Esophagus squamous epithelium (tissue), 4 donors: ENCODE results near the gene EIF2S3B.

Experiments
- POLR2A ChIP-seq, 4 donors: fragments of 450-650 bp; IDR thresholded peaks; one replicate each; pipeline ENCODE4 v1.6.1; 2017; ENCODE audit warnings: antibody characterized with exemption in 4 of 4, mild to moderate bottlenecking in 4 of 4, moderate library complexity in 3 of 4
- TF ChIP-seq, protein P1 (sequence below), 6 experiments: fragments of 450-650 bp in 4 of 6; fragments of 200-600 bp in 2 of 6; sonication (generic) in 2 of 6; IDR thresholded peaks; one replicate each; pipeline ENCODE4 v1.5.1; 2016 to 2019; ENCODE audit warnings: antibody characterized with exemption in 6 of 6, mild to moderate bottlenecking in 4 of 6, moderate library complexity in 4 of 6

DNA sequence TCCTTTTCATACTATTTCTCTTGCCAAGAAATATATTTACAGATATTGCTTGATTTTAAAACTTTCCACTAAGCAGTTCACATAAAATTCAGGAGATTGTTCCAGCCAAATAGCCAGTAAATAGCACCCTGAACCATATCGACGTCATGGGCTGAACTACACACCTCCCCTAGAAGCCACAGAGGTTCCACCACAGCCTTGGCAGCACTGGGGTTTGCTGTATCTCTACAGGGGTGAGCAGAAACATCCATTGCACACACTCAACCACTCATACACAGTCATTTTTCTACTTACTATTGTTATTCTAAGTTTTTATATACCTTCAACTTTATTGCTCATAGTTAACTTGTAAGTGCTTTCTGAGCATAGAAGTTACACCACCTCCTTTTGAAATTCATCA is 8.1 kb upstream of the EIF2S3B start:
- TF ChIP-seq, protein P1, sequence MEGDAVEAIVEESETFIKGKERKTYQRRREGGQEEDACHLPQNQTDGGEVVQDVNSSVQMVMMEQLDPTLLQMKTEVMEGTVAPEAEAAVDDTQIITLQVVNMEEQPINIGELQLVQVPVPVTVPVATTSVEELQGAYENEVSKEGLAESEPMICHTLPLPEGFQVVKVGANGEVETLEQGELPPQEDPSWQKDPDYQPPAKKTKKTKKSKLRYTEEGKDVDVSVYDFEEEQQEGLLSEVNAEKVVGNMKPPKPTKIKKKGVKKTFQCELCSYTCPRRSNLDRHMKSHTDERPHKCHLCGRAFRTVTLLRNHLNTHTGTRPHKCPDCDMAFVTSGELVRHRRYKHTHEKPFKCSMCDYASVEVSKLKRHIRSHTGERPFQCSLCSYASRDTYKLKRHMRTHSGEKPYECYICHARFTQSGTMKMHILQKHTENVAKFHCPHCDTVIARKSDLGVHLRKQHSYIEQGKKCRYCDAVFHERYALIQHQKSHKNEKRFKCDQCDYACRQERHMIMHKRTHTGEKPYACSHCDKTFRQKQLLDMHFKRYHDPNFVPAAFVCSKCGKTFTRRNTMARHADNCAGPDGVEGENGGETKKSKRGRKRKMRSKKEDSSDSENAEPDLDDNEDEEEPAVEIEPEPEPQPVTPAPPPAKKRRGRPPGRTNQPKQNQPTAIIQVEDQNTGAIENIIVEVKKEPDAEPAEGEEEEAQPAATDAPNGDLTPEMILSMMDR (IDR thresholded peaks at IDR 0.05), result no peak
- TF ChIP-seq POLR2A (IDR thresholded peaks at IDR 0.05), result no peak
